Measurements from ENCODE around the gene SLCO4C1. TPM values are rescaled to one million over a fixed set of nuclear protein-coding genes. Genes with fewer than 3 reads are reported as not detected.

Gene SLCO4C1
- total and polyA plus RNA-seq, 2 of the 4 experiments (the other 2 are of a cell fraction): not detected

DNA sequence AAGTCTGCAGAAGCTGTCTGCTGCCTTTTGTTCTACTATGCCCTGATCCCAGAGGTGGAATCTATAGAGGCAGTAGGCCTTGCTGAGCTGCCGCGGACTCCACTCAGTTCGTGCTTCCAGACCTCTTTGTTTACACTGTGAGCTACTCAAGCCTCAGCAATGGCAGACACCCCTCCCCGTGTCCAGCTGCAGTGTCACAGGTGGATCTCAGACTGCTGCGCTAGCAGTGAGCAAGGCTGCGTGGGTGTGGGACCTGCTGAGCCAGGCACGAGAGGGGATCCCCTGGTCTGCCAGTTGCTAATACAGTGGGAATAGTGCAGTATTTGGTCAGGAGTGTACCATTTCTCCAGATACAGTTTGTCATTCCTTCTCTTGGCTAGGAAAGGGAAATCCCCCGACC, 99.6 kb downstream of the SLCO4C1 start:
- H2AFZ ChIP-seq (replicated peaks; ENCODE audit: low read length, poor library complexity): no peak overlapping the region
- no peaks in the 10 kb centered on the region for H3K4me1 ChIP-seq (ENCODE audit: control insufficient read depth, insufficient read depth, low read length)
- H3K23ac ChIP-seq (ENCODE audit: low read depth, low read length): no peak overlapping the region
- no peak overlapping the region for H2BK5ac ChIP-seq (ENCODE audit: low read depth, low read length, poor library complexity, severe bottlenecking)
- no peak overlapping the region for H3K18ac ChIP-seq (ENCODE audit: low read depth, low read length)
- H4K20me1 ChIP-seq (ENCODE audit: insufficient read depth, low read length): no peaks in the 10 kb centered on the region
- H4K5ac ChIP-seq (ENCODE audit: low read depth, low read length): no peak overlapping the region
- H2BK20ac ChIP-seq (ENCODE audit: low read depth, low read length): no peak overlapping the region
- no peak overlapping the region for H3K4me2 ChIP-seq (ENCODE audit: low read depth, low read length)
- POLR2A ChIA-PET (ENCODE audit: unreplicated experiment): no interaction called here
- TF ChIP-seq SMC3 (IDR thresholded peaks at IDR 0.05; ENCODE audit: low read depth, low read length) (no peak), BHLHE40 (IDR thresholded peaks at IDR 0.05; ENCODE audit: low read depth, low read length) (no peak), RFX5 (IDR thresholded peaks at IDR 0.05; ENCODE audit: low read depth, low read length) (no peak), MAZ (IDR thresholded peaks at IDR 0.05; ENCODE audit: borderline replicate concordance, low read depth, low read length) (no peak), MAFK (IDR thresholded peaks at IDR 0.05; ENCODE audit: low read depth, low read length) (no peak), POLR2A (IDR thresholded peaks at IDR 0.05; ENCODE audit: low read depth, low read length) (no peak), FOS (IDR thresholded peaks at IDR 0.05; ENCODE audit: low read depth, low read length) (no peak), NFE2L2 (IDR thresholded peaks at IDR 0.05; ENCODE audit: low read depth, low read length) (no peak), CEBPB (IDR thresholded peaks at IDR 0.05; ENCODE audit: low read depth, low read length) (no peak), RCOR1 (IDR thresholded peaks at IDR 0.05; ENCODE audit: insufficient replicate concordance, low read length) (no peak), MXI1 (IDR thresholded peaks at IDR 0.05; ENCODE audit: borderline replicate concordance, low read depth, low read length) (no peak), RAD21 (IDR thresholded peaks at IDR 0.05; ENCODE audit: low read length) (no peak), CHD1 (IDR thresholded peaks at IDR 0.05; ENCODE audit: low read depth, low read length) (no peak)
- TF ChIP-seq, protein P1, sequence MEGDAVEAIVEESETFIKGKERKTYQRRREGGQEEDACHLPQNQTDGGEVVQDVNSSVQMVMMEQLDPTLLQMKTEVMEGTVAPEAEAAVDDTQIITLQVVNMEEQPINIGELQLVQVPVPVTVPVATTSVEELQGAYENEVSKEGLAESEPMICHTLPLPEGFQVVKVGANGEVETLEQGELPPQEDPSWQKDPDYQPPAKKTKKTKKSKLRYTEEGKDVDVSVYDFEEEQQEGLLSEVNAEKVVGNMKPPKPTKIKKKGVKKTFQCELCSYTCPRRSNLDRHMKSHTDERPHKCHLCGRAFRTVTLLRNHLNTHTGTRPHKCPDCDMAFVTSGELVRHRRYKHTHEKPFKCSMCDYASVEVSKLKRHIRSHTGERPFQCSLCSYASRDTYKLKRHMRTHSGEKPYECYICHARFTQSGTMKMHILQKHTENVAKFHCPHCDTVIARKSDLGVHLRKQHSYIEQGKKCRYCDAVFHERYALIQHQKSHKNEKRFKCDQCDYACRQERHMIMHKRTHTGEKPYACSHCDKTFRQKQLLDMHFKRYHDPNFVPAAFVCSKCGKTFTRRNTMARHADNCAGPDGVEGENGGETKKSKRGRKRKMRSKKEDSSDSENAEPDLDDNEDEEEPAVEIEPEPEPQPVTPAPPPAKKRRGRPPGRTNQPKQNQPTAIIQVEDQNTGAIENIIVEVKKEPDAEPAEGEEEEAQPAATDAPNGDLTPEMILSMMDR (conservative IDR thresholded peaks at IDR 0.05; ENCODE audit: low read depth, low read length): no peak
- TF ChIP-seq, protein P2, sequence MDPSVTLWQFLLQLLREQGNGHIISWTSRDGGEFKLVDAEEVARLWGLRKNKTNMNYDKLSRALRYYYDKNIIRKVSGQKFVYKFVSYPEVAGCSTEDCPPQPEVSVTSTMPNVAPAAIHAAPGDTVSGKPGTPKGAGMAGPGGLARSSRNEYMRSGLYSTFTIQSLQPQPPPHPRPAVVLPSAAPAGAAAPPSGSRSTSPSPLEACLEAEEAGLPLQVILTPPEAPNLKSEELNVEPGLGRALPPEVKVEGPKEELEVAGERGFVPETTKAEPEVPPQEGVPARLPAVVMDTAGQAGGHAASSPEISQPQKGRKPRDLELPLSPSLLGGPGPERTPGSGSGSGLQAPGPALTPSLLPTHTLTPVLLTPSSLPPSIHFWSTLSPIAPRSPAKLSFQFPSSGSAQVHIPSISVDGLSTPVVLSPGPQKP (IDR thresholded peaks at IDR 0.05; ENCODE audit: borderline replicate concordance, low read depth, low read length): no peak
- TF ChIP-seq, protein P3, sequence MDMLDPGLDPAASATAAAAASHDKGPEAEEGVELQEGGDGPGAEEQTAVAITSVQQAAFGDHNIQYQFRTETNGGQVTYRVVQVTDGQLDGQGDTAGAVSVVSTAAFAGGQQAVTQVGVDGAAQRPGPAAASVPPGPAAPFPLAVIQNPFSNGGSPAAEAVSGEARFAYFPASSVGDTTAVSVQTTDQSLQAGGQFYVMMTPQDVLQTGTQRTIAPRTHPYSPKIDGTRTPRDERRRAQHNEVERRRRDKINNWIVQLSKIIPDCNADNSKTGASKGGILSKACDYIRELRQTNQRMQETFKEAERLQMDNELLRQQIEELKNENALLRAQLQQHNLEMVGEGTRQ (IDR thresholded peaks at IDR 0.05; ENCODE audit: low read depth, low read length): no peak
- no peak overlapping the region for H2BK120ac ChIP-seq (ENCODE audit: low read depth, low read length)
- CTCF ChIA-PET: no interaction called here
- WGBS, 2 experiments (ENCODE audit: extremely low coverage in 2 of 2, insufficient read length in 1 of 2): 33% methylated on average over 1 of the region's 8 CpGs; no CpG with 5 or more reads in 1 of the 2 experiments
- H3K9ac ChIP-seq (ENCODE audit: low read depth, low read length): no peak overlapping the region
- H3K14ac ChIP-seq (replicated peaks; ENCODE audit: low read depth, low read length): no peak overlapping the region
- no peak overlapping the region for H2AK9ac ChIP-seq (replicated peaks; ENCODE audit: low read depth, low read length, poor library complexity)
- no peak overlapping the region for H2BK15ac ChIP-seq (ENCODE audit: low read depth, low read length)
- no TSS peak for BruUV-seq (replicated peaks)
- no peak for DNase-seq
- H4K91ac ChIP-seq (ENCODE audit: insufficient read depth, low read depth, low read length): no peak overlapping the region
- intact Hi-C loops (cut with micrococcal nuclease) (no loop called here), dilution Hi-C loops (cut with HindIII; ENCODE audit: low sequenced_read_pairs, unreplicated experiment) (no loop called here), in situ Hi-C loops (cut with MboI; ENCODE audit: low sequenced_read_pairs) (no loop called here)
- no peak overlapping the region for H4K8ac ChIP-seq (ENCODE audit: low read depth in 2 of 2, low read length in 2 of 2)
- no peaks in the 10 kb centered on the region for H3K79me1 ChIP-seq (ENCODE audit: low read depth in 1 of 2, low read length in 2 of 2)
- no peak overlapping the region for H3K27ac ChIP-seq (ENCODE audit: insufficient read depth, low read length)
- no peak overlapping the region for H3K4me3 ChIP-seq (ENCODE audit: insufficient read depth, low read depth, low read length)
- no peak for ATAC-seq (ENCODE audit: low read depth)
- no peak overlapping the region for H3K4ac ChIP-seq (ENCODE audit: low read depth, low read length)
- no peaks in the 10 kb centered on the region for H3K36me3 ChIP-seq (ENCODE audit: control insufficient read depth, insufficient read depth, low read length)
- H3K56ac ChIP-seq (ENCODE audit: extremely low read depth, insufficient read depth, low read length): no peak overlapping the region
- no peaks in the 10 kb centered on the region for H3K27me3 ChIP-seq (ENCODE audit: control insufficient read depth, insufficient read depth, low read length)
- peaks cover 7% of the 10 kb centered on the region; the same call in 1 of the 2 replicates for H3K9me3 ChIP-seq (ENCODE audit: control insufficient read depth, insufficient read depth, low read length)
- H3K9me1 ChIP-seq (ENCODE audit: insufficient read depth, low read length): no peaks in the 10 kb centered on the region
- no peak overlapping the region for H2AK5ac ChIP-seq (ENCODE audit: low read depth, low read length)

All from IMR-90 (cell line).